GM23338 (cell line): ENCODE results near the gene CEBPB. TPM values are rescaled to one million over a fixed set of nuclear protein-coding genes. Genes with fewer than 3 reads are reported as not detected.

ENCODE experiments used
- ATAC-seq: fragments of 200-7000 bp; cut with Tn5 transposase; 3 replicates; pipeline ENCODE4 v1.9.1; 2020
- DNase-seq: peaks from one replicate; pipeline ENCODE4 v3.0.0-alpha.2; 2015; ENCODE audit warnings: low spot score
- H2AFZ ChIP-seq: fragments of 200-600 bp; sonication (generic); 2 replicates; pipeline ENCODE4 v1.8.0; 2016; ENCODE audit warnings: antibody characterized with exemption, mild to moderate bottlenecking, moderate library complexity
- H3F3A ChIP-seq: fragments of 200-600 bp; sonication (generic); replicated peaks from 2 replicates; pipeline ENCODE4 v1.8.0; 2017; ENCODE audit warnings: antibody characterized with exemption, mixed run types, low read depth
- H3K27ac ChIP-seq: fragments of 200-600 bp; sonication (generic); 2 replicates; pipeline ENCODE4 v1.6.1; 2016; ENCODE audit warnings: low read depth
- H3K27me3 ChIP-seq: fragments of 200-600 bp; sonication (generic); 2 replicates; pipeline ENCODE4 v1.8.0; 2016; ENCODE audit warnings: mild to moderate bottlenecking, mixed run types, moderate library complexity; ENCODE audit not compliant: insufficient read depth
- H3K36me3 ChIP-seq: fragments of 200-600 bp; sonication (generic); 2 replicates; pipeline ENCODE4 v1.8.0; 2016; ENCODE audit warnings: mild to moderate bottlenecking; ENCODE audit not compliant: insufficient read depth
- H3K4me1 ChIP-seq: fragments of 200-600 bp; sonication (generic); 2 replicates; pipeline ENCODE4 v1.8.0; 2016; ENCODE audit warnings: mild to moderate bottlenecking, moderate library complexity; ENCODE audit not compliant: insufficient read depth
- H3K4me2 ChIP-seq: fragments of 200-600 bp; sonication (generic); 2 replicates; pipeline ENCODE4 v1.7.1; 2017; ENCODE audit warnings: mixed run types
- H3K4me3 ChIP-seq: fragments of 200-600 bp; sonication (generic); 2 replicates; pipeline ENCODE4 v1.6.1; 2016; ENCODE audit warnings: mixed run types
- H3K79me2 ChIP-seq: fragments of 200-600 bp; sonication (generic); replicated peaks from 2 replicates; pipeline ENCODE4 v1.8.0; 2017; ENCODE audit warnings: mild to moderate bottlenecking; ENCODE audit not compliant: insufficient read depth
- H3K9me2 ChIP-seq: fragments of 200-600 bp; sonication (generic); 2 replicates; pipeline ENCODE4 v1.8.0; 2017; ENCODE audit not compliant: insufficient read depth
- H4K20me1 ChIP-seq: fragments of 200-600 bp; sonication (generic); replicated peaks from 2 replicates; pipeline ENCODE4 v1.8.0; 2017; ENCODE audit warnings: mild to moderate bottlenecking; ENCODE audit not compliant: insufficient read depth
- H3K27ac Mint-ChIP-seq: 2 replicates; pipeline ENCODE4 v1.8.0; 2020; ENCODE audit warnings: inconsistent platforms, mild to moderate bottlenecking, moderate library complexity, mixed read lengths
- H3K27me3 Mint-ChIP-seq: 3 replicates; pipeline ENCODE4 v1.8.0; 2022; ENCODE audit warnings: low read depth, mild to moderate bottlenecking, moderate library complexity, mixed read lengths, inconsistent platforms; ENCODE audit not compliant: insufficient read depth, poor library complexity
- H3K36me3 Mint-ChIP-seq: 3 replicates; pipeline ENCODE4 v1.8.0; 2021; ENCODE audit warnings: low read depth, mild to moderate bottlenecking, inconsistent platforms, moderate library complexity, mixed read lengths
- H3K4me1 Mint-ChIP-seq: 3 replicates; pipeline ENCODE4 v1.8.0; 2020; ENCODE audit warnings: mild to moderate bottlenecking, inconsistent platforms, mixed read lengths
- H3K4me3 Mint-ChIP-seq: 3 replicates; pipeline ENCODE4 v1.8.0; 2021; ENCODE audit warnings: moderate library complexity, mild to moderate bottlenecking, inconsistent platforms, mixed read lengths
- H3K9me3 Mint-ChIP-seq: 3 replicates; pipeline ENCODE4 v1.8.0; 2020; ENCODE audit warnings: moderate library complexity, mild to moderate bottlenecking, inconsistent platforms, mixed read lengths
- CREB1 ChIP-seq: fragments of 250-450 bp; sonication (Bioruptor Pico); IDR thresholded peaks from 2 replicates; pipeline ENCODE4 v1.5.0; 2020; ENCODE audit warnings: low read depth, mild to moderate bottlenecking, moderate library complexity
- EZH2phosphoT487 ChIP-seq: fragments of 200-600 bp; sonication (generic); IDR thresholded peaks from one replicate; pipeline ENCODE4 v1.8.1; 2018; ENCODE audit warnings: antibody characterized with exemption; ENCODE audit not compliant: unreplicated experiment
- JUNB ChIP-seq: IDR thresholded peaks from one replicate; pipeline ENCODE4 v1.6.1; 2016; ENCODE audit warnings: antibody characterized with exemption; ENCODE audit not compliant: unreplicated experiment
- NANOG ChIP-seq: IDR thresholded peaks from 2 replicates; pipeline ENCODE4 v1.6.1; 2016; ENCODE audit warnings: antibody characterized with exemption, borderline replicate concordance
- POLR2AphosphoS5 ChIP-seq: IDR thresholded peaks from 2 replicates; pipeline ENCODE4 v1.6.1; 2016; ENCODE audit warnings: antibody characterized with exemption, low read depth
- ZNF114 ChIP-seq: fragments of 250-450 bp; sonication (Bioruptor Pico); IDR thresholded peaks from 2 replicates; pipeline ENCODE4 v1.5.0; 2020; ENCODE audit warnings: mild to moderate bottlenecking, moderate library complexity
- ZNF331 ChIP-seq: fragments of 250-450 bp; sonication (Bioruptor Pico); IDR thresholded peaks from 2 replicates; pipeline ENCODE4 v1.5.0; 2020; ENCODE audit warnings: low read depth, mild to moderate bottlenecking, moderate library complexity
- polyA plus RNA-seq: library from polyadenylated mRNA; unstranded; fragments of >200 nt; fragmentation: Nextera tagmentation; extraction: Ambion mirVana; gene quantifications from 2 replicates; pipeline ENCODE4 v1.2.1, GENCODE V29; 2016
- total RNA-seq: library from RNA; depleted of rRNA; stranded (reverse); fragments of >200 nt; shearing (Covaris generic); gene quantifications from 2 replicates; pipeline ENCODE4 v1.2.3, GENCODE V29; 2014
- TF ChIP-seq, protein P1 (sequence below), 2 experiments: fragments of 200-600 bp in 1 of 2; sonication (generic) in 1 of 2; conservative IDR thresholded peaks; 2 replicates each; pipeline versions ENCODE4 v1.5.1 to v1.6.1; 2016 to 2017; ENCODE audit warnings: antibody characterized with exemption in 2 of 2, low read depth in 2 of 2, mild to moderate bottlenecking in 2 of 2, moderate library complexity in 1 of 2
- TF ChIP-seq, protein P2 (sequence below): IDR thresholded peaks from one replicate; pipeline ENCODE4 v1.6.1; 2018; ENCODE audit warnings: antibody characterized with exemption; ENCODE audit not compliant: unreplicated experiment
- TF ChIP-seq, protein P3 (sequence below): IDR thresholded peaks from 2 replicates; pipeline ENCODE4 v1.6.1; 2016; ENCODE audit warnings: antibody characterized with exemption

CEBPB gene
- total and polyA plus RNA-seq, 2 experiments from 2014 or later = 20.6 to 25.4 TPM

DNA sequence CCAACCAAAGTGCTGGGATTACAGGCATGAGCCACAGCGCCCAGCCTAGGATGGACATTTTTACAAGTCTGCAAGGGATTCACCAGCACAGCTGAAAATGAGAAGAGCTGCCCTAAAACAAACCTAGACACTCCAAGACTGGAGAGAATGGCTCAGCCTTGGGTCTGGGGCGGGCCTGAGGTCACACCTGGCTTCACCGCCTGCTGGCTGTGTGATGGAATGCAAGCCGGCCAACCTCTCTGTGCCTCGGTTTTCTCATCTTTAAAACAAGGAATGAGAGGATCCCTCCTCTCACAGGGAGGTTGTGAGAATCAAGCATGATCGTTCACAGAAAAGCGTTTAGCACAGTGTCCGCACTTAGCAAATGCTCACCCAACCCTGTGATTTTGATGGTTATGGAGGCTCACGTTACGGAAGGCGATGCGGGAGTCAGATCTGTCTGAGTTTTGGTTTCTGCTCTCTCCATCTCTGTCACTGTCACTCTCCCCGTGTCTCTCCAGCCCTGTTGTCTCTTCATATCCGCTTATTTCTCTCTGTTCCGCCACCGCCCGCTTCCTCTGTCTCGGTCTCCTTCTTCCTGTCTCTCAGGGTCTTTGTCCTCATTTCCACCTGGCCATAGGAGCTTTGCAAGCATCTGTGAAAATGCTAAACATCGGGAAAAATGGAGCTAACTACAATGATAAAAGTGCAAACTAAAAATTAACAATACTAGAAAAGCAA, 47.6 kb downstream of the CEBPB start:
- TF ChIP-seq, protein P1, sequence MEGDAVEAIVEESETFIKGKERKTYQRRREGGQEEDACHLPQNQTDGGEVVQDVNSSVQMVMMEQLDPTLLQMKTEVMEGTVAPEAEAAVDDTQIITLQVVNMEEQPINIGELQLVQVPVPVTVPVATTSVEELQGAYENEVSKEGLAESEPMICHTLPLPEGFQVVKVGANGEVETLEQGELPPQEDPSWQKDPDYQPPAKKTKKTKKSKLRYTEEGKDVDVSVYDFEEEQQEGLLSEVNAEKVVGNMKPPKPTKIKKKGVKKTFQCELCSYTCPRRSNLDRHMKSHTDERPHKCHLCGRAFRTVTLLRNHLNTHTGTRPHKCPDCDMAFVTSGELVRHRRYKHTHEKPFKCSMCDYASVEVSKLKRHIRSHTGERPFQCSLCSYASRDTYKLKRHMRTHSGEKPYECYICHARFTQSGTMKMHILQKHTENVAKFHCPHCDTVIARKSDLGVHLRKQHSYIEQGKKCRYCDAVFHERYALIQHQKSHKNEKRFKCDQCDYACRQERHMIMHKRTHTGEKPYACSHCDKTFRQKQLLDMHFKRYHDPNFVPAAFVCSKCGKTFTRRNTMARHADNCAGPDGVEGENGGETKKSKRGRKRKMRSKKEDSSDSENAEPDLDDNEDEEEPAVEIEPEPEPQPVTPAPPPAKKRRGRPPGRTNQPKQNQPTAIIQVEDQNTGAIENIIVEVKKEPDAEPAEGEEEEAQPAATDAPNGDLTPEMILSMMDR (conservative IDR thresholded peaks at IDR 0.05; ENCODE audit: low read depth in 2 of 2) = peak in 1 of 2 experiments; percentile 13; a peak in 1 of 4 replicates
- no peak for TF ChIP-seq EZH2phosphoT487
- DNase-seq = peak; percentile 29
- Histone ChIP-seq H3K4me3 (no peak overlapping the region), H3K79me2 (no peaks in the 10 kb centered on the region), H2AFZ (peak overlapping the region; percentile 63; the same call in 1 of the 2 replicates), H3F3A (no peaks in the 10 kb centered on the region), H3K27ac (no peak overlapping the region), H3K4me1 (no peaks in the 10 kb centered on the region), H3K4me2 (no peak overlapping the region), H4K20me1 (no peaks in the 10 kb centered on the region), H3K36me3 (no peaks in the 10 kb centered on the region), H3K9me2 (no peaks in the 10 kb centered on the region), H3K27me3 (no peaks in the 10 kb centered on the region)
- Mint-ChIP-seq H3K27ac (no peak overlapping the region), H3K4me1 (peaks cover 3% of the 10 kb centered on the region; the same call in 1 of the 3 replicates), H3K4me3 (no peak overlapping the region), H3K36me3 (no peaks in the 10 kb centered on the region), H3K27me3 (peaks cover 8% of the 10 kb centered on the region), H3K9me3 (no peaks in the 10 kb centered on the region)
- peak; percentile 64 for ATAC-seq

DNA sequence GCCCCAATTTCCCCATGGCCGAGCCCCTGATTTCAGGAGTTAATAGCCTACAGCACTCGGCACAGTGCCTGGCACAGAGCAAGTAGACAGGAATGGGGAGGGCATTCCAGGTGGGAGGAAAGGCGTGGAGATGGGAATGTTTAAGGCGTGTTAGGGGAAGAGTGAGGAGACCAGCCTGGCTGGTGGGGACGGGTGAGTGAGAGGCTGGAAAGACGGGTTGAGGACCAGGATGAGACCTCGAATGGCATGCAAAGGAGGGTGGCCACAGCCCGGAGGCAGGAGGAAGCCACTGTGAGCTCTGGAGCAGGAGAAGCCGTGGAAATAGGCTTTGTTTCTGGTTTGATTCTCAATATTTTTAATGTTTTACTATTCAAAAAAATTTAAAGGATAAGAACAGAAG, 49.5 kb downstream of the CEBPB start:
- Histone ChIP-seq H2AFZ (no peak overlapping the region), H3F3A (no peaks in the 10 kb centered on the region), H3K27me3 (no peaks in the 10 kb centered on the region), H3K4me3 (no peak overlapping the region), H3K9me2 (no peaks in the 10 kb centered on the region), H3K4me1 (no peaks in the 10 kb centered on the region), H3K79me2 (no peaks in the 10 kb centered on the region), H3K4me2 (no peak overlapping the region), H4K20me1 (no peaks in the 10 kb centered on the region), H3K36me3 (no peaks in the 10 kb centered on the region), H3K27ac (no peak overlapping the region)
- H3K4me1 Mint-ChIP-seq = peaks cover 3% of the 10 kb centered on the region; the same call in 2 of the 3 replicates
- no peaks in the 10 kb centered on the region for H3K9me3 Mint-ChIP-seq
- H3K36me3 Mint-ChIP-seq = no peaks in the 10 kb centered on the region
- DNase-seq (no peak), ATAC-seq (no peak)
- H3K27me3 Mint-ChIP-seq = peaks cover 5% of the 10 kb centered on the region
- H3K4me3 Mint-ChIP-seq = no peak overlapping the region
- no peak overlapping the region for H3K27ac Mint-ChIP-seq
- TF ChIP-seq NANOG (no peak), EZH2phosphoT487 (no peak), CREB1 (no peak), ZNF114 (CRISPR knock-in tag) (no peak), ZNF331 (CRISPR knock-in tag) (no peak), JUNB (no peak), POLR2AphosphoS5 (no peak)
- TF ChIP-seq, protein P1 (conservative IDR thresholded peaks at IDR 0.05; ENCODE audit: low read depth in 2 of 2) = no peak
- TF ChIP-seq, protein P2, sequence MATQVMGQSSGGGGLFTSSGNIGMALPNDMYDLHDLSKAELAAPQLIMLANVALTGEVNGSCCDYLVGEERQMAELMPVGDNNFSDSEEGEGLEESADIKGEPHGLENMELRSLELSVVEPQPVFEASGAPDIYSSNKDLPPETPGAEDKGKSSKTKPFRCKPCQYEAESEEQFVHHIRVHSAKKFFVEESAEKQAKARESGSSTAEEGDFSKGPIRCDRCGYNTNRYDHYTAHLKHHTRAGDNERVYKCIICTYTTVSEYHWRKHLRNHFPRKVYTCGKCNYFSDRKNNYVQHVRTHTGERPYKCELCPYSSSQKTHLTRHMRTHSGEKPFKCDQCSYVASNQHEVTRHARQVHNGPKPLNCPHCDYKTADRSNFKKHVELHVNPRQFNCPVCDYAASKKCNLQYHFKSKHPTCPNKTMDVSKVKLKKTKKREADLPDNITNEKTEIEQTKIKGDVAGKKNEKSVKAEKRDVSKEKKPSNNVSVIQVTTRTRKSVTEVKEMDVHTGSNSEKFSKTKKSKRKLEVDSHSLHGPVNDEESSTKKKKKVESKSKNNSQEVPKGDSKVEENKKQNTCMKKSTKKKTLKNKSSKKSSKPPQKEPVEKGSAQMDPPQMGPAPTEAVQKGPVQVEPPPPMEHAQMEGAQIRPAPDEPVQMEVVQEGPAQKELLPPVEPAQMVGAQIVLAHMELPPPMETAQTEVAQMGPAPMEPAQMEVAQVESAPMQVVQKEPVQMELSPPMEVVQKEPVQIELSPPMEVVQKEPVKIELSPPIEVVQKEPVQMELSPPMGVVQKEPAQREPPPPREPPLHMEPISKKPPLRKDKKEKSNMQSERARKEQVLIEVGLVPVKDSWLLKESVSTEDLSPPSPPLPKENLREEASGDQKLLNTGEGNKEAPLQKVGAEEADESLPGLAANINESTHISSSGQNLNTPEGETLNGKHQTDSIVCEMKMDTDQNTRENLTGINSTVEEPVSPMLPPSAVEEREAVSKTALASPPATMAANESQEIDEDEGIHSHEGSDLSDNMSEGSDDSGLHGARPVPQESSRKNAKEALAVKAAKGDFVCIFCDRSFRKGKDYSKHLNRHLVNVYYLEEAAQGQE = no peak
- TF ChIP-seq, protein P3, sequence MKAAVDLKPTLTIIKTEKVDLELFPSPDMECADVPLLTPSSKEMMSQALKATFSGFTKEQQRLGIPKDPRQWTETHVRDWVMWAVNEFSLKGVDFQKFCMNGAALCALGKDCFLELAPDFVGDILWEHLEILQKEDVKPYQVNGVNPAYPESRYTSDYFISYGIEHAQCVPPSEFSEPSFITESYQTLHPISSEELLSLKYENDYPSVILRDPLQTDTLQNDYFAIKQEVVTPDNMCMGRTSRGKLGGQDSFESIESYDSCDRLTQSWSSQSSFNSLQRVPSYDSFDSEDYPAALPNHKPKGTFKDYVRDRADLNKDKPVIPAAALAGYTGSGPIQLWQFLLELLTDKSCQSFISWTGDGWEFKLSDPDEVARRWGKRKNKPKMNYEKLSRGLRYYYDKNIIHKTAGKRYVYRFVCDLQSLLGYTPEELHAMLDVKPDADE = no peak
